B cell (primary cell): ENCODE data around the gene PCIF1.

Experiments
- EZH2 ChIP-seq: IDR thresholded peaks from 2 replicates; pipeline ENCODE4 v1.6.1; 2012; ENCODE audit warnings: borderline replicate concordance, low read depth, mild to moderate bottlenecking, moderate library complexity, low read length; ENCODE audit not compliant: insufficient read depth, poor library complexity, severe bottlenecking
- TF ChIP-seq, protein P1 (sequence below): fragments of 200-600 bp; IDR thresholded peaks from one replicate; pipeline ENCODE4 v1.8.0; 2022; ENCODE audit warnings: antibody characterized with exemption, mild to moderate bottlenecking

DNA sequence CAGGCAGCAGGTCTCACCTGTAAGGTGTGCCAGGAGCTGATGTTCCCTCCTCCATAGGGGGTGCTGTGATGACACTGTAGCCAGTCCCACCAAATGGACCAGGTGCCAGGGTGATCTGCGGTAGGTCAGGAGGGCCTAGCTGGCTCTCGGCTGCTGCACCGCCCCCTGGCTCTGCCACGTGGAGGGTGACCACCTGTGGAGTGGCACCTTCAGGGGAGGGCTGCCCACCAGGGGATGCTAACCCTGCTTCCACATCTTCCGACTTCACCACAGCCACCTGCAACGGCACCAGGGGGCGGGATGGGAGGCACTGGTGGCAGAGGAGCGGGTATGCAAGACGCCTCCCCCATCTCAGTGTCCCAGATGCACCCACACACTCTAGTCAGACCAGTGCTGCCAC lies 19.2 kb downstream of the PCIF1 start:
- TF ChIP-seq, protein P1, sequence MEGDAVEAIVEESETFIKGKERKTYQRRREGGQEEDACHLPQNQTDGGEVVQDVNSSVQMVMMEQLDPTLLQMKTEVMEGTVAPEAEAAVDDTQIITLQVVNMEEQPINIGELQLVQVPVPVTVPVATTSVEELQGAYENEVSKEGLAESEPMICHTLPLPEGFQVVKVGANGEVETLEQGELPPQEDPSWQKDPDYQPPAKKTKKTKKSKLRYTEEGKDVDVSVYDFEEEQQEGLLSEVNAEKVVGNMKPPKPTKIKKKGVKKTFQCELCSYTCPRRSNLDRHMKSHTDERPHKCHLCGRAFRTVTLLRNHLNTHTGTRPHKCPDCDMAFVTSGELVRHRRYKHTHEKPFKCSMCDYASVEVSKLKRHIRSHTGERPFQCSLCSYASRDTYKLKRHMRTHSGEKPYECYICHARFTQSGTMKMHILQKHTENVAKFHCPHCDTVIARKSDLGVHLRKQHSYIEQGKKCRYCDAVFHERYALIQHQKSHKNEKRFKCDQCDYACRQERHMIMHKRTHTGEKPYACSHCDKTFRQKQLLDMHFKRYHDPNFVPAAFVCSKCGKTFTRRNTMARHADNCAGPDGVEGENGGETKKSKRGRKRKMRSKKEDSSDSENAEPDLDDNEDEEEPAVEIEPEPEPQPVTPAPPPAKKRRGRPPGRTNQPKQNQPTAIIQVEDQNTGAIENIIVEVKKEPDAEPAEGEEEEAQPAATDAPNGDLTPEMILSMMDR: no peak
- TF ChIP-seq EZH2: no peak
